Activated T-cell treated with anti-CD3 and anti-CD28 coated beads for 48 hours (primary cell): ENCODE results near the gene MAL.

Experiments used
- DNase-seq: peaks from one replicate; pipeline ENCODE4 v3.0.0-alpha.2; 2020; ENCODE audit warnings: low read depth

Gene MAL

DNA sequence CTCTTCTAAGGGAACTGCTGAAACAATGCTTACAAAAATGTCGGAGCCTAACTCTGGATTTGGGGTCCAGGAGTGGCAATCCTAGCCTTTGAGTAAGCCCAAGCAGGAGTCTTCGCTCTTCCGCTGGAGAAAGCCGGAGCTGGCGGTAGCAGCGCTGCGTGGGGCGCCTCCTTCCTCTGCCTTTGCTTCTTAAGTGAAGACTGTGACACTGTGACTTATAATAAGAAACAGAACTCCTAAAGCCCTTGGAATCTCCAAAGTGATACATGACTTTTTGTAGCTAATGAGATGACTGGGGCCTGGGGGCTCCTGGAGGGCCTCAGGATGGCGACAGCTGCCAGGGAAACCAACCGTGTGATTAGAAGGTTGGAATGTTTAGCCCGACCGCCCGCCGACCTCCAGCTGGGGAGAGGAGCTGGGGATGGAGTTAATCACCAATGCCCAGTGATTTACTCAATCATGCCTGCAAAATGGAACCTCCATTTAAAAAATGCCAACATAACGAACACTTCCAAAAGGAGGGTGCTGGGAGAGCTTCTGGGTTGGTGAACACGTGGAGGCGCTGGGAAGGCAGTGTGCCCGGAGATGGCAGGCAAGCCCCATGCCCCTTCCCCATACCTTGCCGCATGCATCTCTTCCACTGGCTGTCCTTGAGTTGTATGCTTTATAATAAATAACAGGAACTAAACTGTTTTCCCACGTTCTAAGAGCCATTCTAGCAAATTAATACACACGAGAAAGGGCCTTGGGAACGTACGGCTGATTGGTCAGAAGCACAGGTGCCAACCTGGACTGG, 29.0 kb upstream of the MAL start:
- no peak for DNase-seq

DNA sequence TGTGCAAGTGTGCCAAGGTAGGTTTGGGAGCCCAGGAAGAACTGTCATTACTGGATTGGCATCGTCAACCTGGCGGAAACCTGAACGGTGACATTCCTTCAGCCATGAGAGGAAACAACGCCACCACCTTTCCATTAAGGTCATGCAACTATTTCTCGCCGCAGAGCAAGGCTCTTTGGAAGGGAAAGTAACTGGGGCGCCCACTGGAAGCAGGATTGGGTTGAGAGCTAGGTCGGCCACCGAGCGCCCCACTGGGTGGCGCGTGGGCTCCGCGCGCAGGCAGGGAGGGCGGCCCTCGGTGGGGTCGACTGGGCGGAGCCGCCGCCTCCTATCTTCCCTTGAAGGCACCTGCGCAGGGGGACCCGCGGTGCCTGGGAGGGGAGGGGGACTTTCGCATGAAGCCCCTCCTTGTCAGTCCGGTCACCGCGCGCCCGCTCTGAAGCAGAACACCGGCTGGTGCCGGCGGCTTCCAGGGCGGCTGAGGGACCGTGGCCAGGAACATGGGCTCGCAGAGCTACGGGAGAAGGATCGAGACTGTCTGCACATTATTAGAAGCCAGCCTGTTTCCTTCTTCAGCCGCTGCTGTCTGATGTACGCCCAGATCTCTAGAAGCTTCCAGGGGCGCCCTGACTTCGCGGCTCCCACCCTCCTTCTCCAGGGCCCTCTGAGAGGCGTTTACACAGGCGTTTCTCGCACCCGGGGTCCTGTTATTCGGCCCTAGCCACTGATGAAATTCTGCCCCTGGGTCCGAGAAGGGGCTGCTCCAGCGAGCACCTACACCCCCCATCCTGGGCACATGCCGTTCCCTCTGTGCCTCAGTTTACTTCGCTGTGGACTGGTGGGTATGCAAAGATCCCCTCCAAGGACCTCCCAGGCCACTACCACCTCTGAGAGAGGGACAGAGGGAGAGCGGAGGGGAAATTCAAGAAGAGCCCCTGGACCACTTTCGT, 27.3 kb upstream of the MAL start:
- no peak for DNase-seq

DNA sequence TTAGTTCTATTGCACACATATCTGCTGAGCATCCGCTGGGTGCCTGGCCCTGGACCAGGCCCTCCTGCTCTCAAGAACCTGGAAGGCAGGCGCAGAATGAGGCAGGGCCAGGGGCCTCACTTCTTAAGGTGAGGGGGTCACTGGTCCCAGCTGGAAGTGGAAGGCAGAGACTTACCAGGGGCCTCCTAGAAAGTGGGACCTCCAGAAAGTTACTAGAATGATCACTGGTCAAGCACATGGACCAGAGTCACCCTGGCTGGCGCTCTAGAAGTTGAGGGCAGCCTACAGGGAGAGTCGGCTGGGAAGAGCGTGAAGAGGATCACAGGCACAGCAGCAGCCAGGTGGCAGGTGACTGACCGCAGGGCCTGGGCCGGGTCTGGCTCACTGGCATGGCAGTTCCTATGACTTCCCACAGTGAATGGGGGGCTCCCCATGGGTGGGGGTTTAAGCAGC, 26.1 kb upstream of the MAL start:
- DNase-seq = no peak

DNA sequence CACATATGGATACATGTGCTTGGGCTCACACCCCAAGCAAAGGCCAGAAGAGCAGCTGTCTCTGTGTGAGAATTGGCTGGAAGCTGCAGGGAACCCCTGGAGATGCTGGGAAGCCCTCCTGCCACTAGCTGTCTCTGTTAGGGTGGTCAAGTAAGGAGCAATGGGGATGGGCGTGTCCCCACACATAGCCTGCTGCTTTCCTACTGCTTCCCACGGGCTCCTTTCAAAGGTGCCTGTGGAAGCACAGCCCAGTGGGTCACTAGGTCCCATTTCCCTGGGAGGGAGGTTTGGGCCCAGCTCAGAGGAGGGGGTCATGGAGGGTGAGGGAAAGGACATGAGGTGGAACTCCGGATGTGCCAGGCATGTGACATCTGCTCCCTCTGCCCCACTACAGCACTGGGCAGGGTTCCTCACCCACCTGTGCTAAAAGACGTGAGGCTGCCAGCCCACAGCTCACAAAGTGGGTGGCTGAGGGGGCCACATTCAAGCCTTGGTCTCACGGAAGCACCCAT, 24.4 kb upstream of the MAL start:
- no peak for DNase-seq

- no peak for DNase-seq
Observed at GRCh38 chr2:95001701-95002100, 23.8 kb upstream of the MAL start.

DNA sequence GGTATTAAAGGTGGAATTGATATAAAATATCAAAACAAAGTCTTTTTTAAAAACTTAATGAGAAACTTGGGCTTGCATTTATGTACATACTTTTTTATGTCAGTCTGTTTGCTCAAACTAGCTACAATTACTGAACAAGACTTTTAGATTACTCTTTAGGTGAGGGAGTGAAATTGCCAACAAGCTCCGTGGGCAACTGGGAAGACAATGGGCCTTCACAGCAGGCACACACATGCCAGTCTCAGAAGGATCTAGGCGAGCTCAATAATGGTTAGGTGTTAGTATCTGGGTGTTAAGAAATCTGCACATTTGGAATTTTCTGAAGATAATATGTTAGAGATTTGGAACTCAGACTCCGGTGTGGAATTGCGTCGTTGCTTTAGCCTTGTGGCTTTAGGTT, 23.0 kb upstream of the MAL start:
- no peak for DNase-seq

DNA sequence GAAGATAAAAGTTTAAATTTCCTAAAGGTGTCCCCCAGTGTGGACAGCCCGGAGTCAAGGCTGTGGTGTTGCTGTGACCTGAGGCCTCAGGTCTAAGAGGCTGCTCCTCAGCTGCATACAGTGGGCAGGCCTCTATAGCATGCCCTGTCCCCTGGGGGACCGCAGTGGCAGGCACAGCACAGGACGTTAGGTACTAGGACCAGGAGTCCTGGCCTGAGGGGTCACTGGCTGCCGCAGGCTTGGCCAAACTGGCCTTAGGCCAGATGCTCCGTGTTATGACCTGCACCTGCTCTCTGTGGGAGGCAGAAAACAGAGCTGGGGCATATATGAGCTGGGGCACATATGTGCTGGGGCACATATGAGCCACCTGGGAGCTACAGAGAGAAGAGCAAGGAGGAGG, 21.2 kb upstream of the MAL start:
- no peak for DNase-seq

GRCh38 chr2:95004711-95005110, 20.8 kb upstream of the MAL start:
- DNase-seq = no peak

DNA sequence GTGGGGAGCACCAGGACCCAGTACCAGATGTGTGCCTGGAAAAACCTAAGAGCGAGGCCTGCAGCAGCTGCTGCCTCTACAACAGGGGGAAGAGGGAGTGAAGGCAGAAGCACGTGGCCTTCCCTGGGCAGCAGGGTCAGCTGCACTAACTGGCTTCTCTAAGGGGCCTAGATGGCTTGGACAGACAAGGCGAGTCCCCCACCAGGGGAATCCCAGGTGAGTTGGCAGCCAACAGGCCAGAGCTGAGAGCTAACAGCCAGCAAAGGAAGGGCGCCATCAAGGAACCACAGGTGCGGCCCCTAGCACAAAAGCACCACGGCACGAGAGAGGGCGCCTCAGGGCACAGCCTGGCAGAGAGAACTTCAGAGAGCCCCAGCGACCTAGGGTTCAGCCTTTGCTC, 19.8 kb upstream of the MAL start:
- no peak for DNase-seq

DNA sequence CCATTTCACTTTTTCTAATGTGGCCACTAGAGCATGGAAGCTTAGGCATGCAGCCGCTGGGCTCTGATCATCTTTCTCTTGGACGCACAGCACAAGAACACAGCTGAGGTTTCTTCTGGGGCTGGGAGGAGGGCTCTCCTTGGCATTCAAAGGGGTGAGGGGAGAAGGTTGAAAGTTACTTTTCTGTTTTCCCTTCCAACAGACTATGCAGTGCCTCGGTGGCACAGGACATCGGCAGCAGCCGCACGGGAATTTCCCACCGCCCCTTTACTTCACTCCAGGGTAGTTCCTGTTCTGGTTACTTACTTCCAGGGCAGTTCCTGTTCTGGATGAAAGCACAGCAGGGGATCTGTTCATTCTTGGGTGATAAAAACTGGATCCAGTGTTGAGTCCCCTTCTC, 18.9 kb upstream of the MAL start:
- no peak for DNase-seq

- DNase-seq = no peak
Observed at GRCh38 chr2:95007031-95007609, 18.4 kb upstream of the MAL start.

GRCh38 chr2:95007822-95008221, 17.7 kb upstream of the MAL start:
- DNase-seq = no peak

GRCh38 chr2:95008306-95008705, 17.2 kb upstream of the MAL start:
- DNase-seq = no peak

GRCh38 chr2:95008996-95009395, 16.5 kb upstream of the MAL start:
- no peak for DNase-seq

- no peak for DNase-seq
Observed at GRCh38 chr2:95009412-95009811, 16.1 kb upstream of the MAL start.

DNA sequence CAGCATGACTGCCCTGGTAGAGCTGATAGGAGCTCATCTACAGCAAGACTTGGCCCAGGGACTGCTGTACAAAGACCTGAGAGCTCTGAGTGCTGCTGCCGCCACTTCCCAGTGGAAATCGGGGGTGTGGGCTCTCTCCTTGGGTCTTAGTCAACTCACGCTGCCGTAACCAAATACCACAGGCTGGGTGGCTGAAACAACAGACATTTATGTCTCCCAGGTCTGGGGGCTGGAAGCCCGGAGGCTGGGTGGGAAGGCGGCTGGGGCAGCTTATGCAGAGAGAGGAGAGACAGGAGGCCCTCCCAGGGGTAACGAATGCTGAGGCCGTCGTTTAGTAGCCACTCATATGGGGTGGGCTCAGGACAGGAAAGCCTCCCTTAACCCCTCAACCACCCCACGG, 15.4 kb upstream of the MAL start:
- no peak for DNase-seq

DNA sequence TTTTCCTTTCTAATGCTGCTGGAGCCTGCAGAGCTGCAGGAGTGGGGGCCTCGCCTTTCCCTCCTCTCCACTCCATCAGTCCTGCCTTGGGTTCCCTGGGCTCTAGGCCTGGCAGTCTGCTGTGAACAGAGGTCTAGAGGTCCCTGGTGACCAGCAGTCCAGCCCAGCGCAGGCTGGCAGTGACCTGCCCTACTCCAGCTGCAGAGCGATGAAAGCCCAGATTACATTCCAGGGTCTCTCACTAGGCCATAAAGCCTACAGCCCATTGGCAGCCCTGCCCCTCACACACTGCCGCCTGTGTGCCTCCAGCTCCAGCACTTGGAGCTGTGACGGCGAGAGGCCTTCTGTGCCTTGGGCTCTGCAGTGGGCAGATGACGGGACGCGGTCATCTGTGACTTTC, 14.8 kb upstream of the MAL start:
- no peak for DNase-seq

GRCh38 chr2:95012881-95013550, 12.5 kb upstream of the MAL start:
- no peak for DNase-seq

DNA sequence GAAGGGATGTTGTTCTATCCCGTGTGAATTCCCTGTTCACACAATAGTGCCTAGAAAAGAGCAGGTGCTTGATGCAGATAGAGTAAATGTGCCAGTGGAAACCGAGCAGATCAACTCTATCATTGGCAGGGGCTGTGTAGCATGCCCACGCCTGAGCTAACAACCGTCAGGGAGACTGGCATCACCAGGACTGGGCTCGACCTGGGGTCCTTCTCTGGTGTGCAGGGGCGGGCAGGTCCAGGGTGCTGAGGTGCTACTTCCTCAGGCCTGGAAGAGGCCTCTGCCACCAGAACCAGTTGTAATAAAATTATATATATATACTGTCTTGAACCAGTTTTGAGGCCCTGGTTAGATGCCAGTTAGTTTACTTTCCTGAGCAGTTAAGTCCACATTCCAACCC, 11.8 kb upstream of the MAL start:
- DNase-seq = no peak

- no peak for DNase-seq
Observed at GRCh38 chr2:95014126-95014708, 11.3 kb upstream of the MAL start.

DNA sequence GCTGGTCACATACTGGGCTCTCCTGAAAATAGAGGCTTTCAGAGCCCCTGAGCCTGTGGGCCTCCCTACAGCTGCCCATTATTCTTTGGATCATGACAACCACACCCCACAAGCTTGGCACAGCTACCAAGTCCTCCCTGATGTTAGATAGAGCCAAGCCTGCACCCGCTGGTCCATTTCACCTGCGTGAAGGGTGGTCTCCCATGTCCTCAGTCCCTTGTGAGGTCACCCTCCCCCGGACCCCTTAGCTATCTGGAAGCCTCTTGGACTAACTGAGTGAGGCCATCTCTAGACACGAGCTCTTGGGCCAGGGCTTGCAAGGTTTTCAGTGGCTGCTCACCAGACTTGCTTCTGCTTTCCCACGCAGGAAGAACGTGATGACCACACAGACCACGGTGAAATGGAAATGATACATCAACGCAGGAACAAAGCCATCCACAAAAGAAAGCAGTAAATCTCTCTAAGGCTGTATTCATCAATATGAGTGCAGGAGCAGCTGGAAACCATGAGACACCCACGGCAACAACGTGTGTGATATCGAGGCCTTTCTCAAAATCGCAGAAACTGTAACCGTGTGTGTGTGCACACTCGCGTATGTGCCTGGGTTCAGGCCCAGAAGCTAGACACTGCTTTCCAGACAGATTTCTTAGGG, 10.1 kb upstream of the MAL start:
- no peak for DNase-seq
